Tibial nerve (tissue), 3 donors: ENCODE data around the gene B4GALT5.

Experiments
- POLR2A ChIP-seq, 2 donors: fragments of 450-650 bp; IDR thresholded peaks; one replicate each; pipeline ENCODE4 v1.6.1; 2017; ENCODE audit warnings: antibody characterized with exemption in 2 of 2, mild to moderate bottlenecking in 2 of 2, moderate library complexity in 2 of 2
- TF ChIP-seq, protein P1 (sequence below), 5 experiments: fragments of 200-600 bp in 3 of 5; fragments of 450-650 bp in 2 of 5; sonication (generic) in 3 of 5; IDR thresholded peaks; one replicate each; pipeline ENCODE4 v1.5.1; 2016 to 2019; ENCODE audit warnings: antibody characterized with exemption in 5 of 5, mild to moderate bottlenecking in 3 of 5, moderate library complexity in 2 of 5

DNA sequence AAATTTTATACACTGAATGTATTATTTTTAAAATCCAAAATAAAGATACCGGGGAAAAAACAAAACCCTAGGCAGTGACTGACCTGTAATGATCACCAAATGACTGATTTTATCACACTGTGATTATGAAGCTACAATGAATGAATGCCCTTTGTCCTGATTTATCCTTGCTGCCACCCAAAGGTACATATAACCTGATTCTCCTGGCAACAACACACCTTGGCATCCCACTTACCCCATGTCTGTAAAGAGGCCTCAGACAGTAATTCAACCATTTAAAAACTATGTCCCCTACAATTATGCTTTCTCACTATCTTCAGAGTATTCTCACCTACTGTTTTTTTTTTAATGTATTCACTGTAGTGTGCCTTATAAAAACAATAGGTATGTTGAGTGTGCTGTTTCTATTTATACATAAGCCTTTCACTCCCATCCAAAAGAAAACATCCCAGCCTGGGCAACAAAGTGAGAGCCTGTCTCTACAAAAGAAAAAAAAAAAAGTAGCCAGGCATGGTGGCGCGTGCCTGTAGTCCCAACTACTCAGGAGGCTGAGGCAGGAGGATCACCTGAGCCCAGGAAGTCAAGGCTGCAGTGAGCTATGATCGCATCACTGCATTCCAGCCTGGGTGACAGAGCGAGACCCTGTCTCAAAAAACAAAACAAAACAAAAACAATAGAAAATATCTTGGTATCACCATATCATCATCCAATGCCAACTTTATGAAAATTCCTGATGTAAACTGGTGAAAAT, 21.7 kb downstream of the B4GALT5 start:
- TF ChIP-seq POLR2A (IDR thresholded peaks at IDR 0.05), result no peak
- TF ChIP-seq, protein P1, sequence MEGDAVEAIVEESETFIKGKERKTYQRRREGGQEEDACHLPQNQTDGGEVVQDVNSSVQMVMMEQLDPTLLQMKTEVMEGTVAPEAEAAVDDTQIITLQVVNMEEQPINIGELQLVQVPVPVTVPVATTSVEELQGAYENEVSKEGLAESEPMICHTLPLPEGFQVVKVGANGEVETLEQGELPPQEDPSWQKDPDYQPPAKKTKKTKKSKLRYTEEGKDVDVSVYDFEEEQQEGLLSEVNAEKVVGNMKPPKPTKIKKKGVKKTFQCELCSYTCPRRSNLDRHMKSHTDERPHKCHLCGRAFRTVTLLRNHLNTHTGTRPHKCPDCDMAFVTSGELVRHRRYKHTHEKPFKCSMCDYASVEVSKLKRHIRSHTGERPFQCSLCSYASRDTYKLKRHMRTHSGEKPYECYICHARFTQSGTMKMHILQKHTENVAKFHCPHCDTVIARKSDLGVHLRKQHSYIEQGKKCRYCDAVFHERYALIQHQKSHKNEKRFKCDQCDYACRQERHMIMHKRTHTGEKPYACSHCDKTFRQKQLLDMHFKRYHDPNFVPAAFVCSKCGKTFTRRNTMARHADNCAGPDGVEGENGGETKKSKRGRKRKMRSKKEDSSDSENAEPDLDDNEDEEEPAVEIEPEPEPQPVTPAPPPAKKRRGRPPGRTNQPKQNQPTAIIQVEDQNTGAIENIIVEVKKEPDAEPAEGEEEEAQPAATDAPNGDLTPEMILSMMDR (IDR thresholded peaks at IDR 0.05), result no peak
